SK-N-MC (cell line): ENCODE measurements around the gene TMPRSS6.

Experiments
- DNase-seq: peaks from one replicate; pipeline ENCODE4 v3.0.0-alpha.2; 2011; ENCODE audit warnings: low read depth, low spot score
- H3K27ac ChIP-seq: fragments of 200-600 bp; sonication (generic); 2 replicates; pipeline ENCODE4 v1.5.1; 2016; ENCODE audit warnings: mixed run types
- H3K36me3 ChIP-seq: fragments of 200-600 bp; sonication (generic); 2 replicates; pipeline ENCODE4 v1.6.1; 2017; ENCODE audit warnings: antibody characterized with exemption, low read length, mixed read lengths; ENCODE audit not compliant: insufficient read depth
- H3K4me3 ChIP-seq: fragments of 200-600 bp; sonication (generic); 2 replicates; pipeline ENCODE4 v1.5.1; 2016
- H3K9ac ChIP-seq: fragments of 200-600 bp; sonication (generic); 2 replicates; pipeline ENCODE4 v1.8.0; 2017; ENCODE audit warnings: mixed run types, mixed read lengths; ENCODE audit not compliant: insufficient read length
- H3K9me3 ChIP-seq: fragments of 200-600 bp; sonication (generic); 2 replicates; pipeline ENCODE4 v1.6.1; 2017; ENCODE audit warnings: low read depth, mild to moderate bottlenecking, antibody characterized with exemption, low read length, moderate library complexity, mixed read lengths
- EZH2 ChIP-seq: fragments of 200-600 bp; sonication (generic); IDR thresholded peaks from one replicate; pipeline ENCODE4 v1.6.1; 2017; ENCODE audit warnings: antibody characterized with exemption
- FOXP2 ChIP-seq: optimal IDR thresholded peaks from 2 replicates; pipeline ENCODE3; 2011; ENCODE audit warnings: mild to moderate bottlenecking, moderate library complexity; ENCODE audit not compliant: insufficient read depth; ENCODE audit errors: extremely low read length, control extremely low read depth
- POLR2AphosphoS5 ChIP-seq: IDR thresholded peaks from 2 replicates; pipeline ENCODE4 v1.6.1; 2012; ENCODE audit warnings: mild to moderate bottlenecking, low read depth, low read length, borderline replicate concordance

TMPRSS6 gene

DNA sequence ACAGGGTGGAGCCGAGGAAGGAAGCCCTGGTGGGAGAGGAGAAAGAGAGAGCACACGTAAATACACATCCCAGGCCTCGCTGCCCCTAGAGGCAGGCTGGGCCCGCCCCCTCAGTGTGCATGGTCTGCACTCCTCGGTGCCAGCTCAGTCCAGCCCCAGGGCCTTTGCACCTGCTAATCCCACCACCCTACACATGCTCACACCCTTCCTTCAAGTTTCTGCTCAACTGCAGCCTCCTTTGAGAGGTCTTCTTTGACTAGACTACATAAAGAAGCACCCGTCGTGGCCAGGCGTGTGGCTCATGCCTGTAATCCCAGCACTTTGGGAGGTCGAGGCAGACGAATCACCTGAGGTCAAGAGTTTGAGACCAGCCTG lies 34.7 kb upstream of the TMPRSS6 start:
- TF ChIP-seq POLR2AphosphoS5 (no peak), FOXP2 (no peak), EZH2 (no peak)
- Histone ChIP-seq H3K4me3 (no peak overlapping the region), H3K9me3 (no peaks in the 10 kb centered on the region), H3K27ac (no peak overlapping the region), H3K9ac (no peak overlapping the region), H3K36me3 (no peaks in the 10 kb centered on the region)
- DNase-seq: no peak

- no peak for DNase-seq
- no peaks in the 10 kb centered on the region for H3K9me3 ChIP-seq
- H3K27ac ChIP-seq: no peak overlapping the region
- H3K9ac ChIP-seq: no peak overlapping the region
- no peak overlapping the region for H3K4me3 ChIP-seq
- TF ChIP-seq FOXP2 (no peak), POLR2AphosphoS5 (no peak), EZH2 (no peak)
- H3K36me3 ChIP-seq: no peaks in the 10 kb centered on the region
Observed at GRCh38 chr22:37141971-37142370, 32.5 kb upstream of the TMPRSS6 start.

DNA sequence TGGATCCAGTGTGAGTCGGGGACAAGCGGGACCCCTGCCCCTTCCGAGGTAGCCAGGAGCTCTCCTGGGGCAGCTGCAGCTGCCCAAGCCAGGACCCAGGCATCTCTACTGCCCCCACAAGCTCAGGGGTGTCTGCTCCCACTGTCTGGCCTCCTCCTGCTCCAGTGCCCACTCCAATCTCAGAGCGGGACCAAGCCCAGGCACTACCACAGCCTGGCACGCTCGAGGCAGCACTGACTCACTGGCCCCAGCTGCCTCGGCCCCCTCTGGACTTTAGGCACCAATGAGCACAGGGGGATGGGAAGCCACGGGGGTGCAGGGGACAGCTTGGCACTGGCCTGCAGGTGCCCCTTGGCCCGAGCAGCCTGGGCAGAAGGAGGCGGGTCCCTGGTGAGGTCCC lies 32.0 kb upstream of the TMPRSS6 start:
- TF ChIP-seq EZH2: no peak
- no peak for TF ChIP-seq FOXP2
- TF ChIP-seq POLR2AphosphoS5: no peak
- DNase-seq: no peak
- H3K27ac ChIP-seq: no peak overlapping the region

DNA sequence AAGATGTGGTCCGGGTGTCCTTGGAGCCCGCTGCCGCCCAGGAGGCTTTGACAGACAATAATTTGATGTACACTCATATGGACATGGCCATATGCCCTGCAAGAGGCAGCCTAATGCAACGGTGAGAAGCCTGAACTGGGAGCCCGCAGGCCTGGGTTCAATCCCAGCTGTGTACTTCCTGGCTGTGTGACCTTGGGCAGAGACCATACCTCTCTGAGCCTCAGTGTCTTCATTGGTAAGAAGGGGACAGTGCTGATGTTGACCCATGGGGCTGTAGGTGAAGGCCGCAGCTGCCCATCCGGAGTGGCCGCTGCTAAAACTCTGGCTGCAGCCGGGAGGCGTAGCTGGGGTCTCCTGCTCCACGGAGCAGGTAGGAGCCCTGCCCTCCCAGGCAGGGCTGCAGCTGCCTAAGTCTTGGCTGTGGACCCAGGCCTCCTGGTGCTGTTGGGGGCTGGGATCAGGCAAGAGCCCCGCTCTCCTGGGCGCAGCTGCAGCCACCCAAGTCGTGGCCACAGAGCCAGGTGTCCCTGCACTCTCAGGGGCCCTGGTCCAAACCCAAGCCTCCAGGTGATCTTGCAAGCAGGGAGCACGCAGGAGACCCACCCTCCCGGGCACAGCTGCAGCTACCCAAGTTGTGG lies 31.3 kb upstream of the TMPRSS6 start:
- Histone ChIP-seq H3K9ac (no peak overlapping the region), H3K9me3 (no peaks in the 10 kb centered on the region), H3K27ac (no peak overlapping the region), H3K36me3 (no peaks in the 10 kb centered on the region), H3K4me3 (no peak overlapping the region)
- no peak for DNase-seq
- TF ChIP-seq POLR2AphosphoS5 (no peak), FOXP2 (no peak)

More for the DNA sequence above, 32.0 kb upstream of the TMPRSS6 start:
- no peak overlapping the region for H3K4me3 ChIP-seq
- H3K9ac ChIP-seq: no peak overlapping the region
- no peaks in the 10 kb centered on the region for H3K36me3 ChIP-seq
- H3K9me3 ChIP-seq: no peaks in the 10 kb centered on the region

DNA sequence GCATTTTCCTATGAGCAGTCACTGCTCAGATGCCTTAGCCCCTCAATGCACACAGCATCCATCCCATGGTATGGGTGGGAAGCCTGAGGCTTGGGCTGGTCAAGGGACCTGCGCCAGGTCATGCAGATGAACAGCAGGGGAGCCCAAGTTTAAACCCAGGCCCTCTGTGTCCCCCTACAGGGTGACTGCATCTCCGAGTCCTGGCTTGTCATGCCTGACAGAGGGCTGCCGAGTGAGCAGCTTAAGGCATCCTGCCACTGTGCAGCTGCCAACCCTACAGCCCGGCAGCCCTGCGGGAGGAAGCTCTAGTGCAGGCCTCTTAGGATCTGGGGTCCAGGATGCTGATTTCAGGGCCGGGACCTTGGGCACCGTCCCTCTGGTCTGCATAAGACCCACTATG lies 30.2 kb upstream of the TMPRSS6 start:
- Histone ChIP-seq H3K27ac (no peak overlapping the region), H3K9ac (no peak overlapping the region), H3K9me3 (no peaks in the 10 kb centered on the region), H3K4me3 (no peak overlapping the region), H3K36me3 (no peaks in the 10 kb centered on the region)
- DNase-seq: no peak
- TF ChIP-seq FOXP2 (no peak), EZH2 (no peak), POLR2AphosphoS5 (no peak)

GRCh38 chr22:37138849-37139561 lies 29.5 kb upstream of the TMPRSS6 start:
- Histone ChIP-seq H3K9me3 (no peaks in the 10 kb centered on the region), H3K4me3 (no peak overlapping the region), H3K36me3 (no peaks in the 10 kb centered on the region), H3K9ac (no peak overlapping the region), H3K27ac (no peak overlapping the region)
- TF ChIP-seq POLR2AphosphoS5: no peak
- no peak for TF ChIP-seq FOXP2
- no peak for TF ChIP-seq EZH2
- no peak for DNase-seq

GRCh38 chr22:37137903-37138665 lies 28.6 kb upstream of the TMPRSS6 start:
- H3K9ac ChIP-seq: no peak overlapping the region
- DNase-seq: no peak
- H3K9me3 ChIP-seq: no peaks in the 10 kb centered on the region
- no peaks in the 10 kb centered on the region for H3K36me3 ChIP-seq
- no peak overlapping the region for H3K27ac ChIP-seq
- H3K4me3 ChIP-seq: no peak overlapping the region
- no peak for TF ChIP-seq POLR2AphosphoS5
- no peak for TF ChIP-seq FOXP2
- no peak for TF ChIP-seq EZH2

GRCh38 chr22:37137131-37137530 lies 27.6 kb upstream of the TMPRSS6 start:
- Histone ChIP-seq H3K9ac (no peak overlapping the region), H3K36me3 (no peaks in the 10 kb centered on the region), H3K9me3 (no peaks in the 10 kb centered on the region), H3K27ac (no peak overlapping the region), H3K4me3 (no peak overlapping the region)
- TF ChIP-seq POLR2AphosphoS5: no peak
- no peak for TF ChIP-seq EZH2
- TF ChIP-seq FOXP2: no peak
- DNase-seq: no peak
